A673 (cell line): ENCODE measurements around the gene TRMO. TPM values are rescaled to one million over a fixed set of nuclear protein-coding genes. Genes with fewer than 3 reads are reported as not detected.

Experiments used
- BruUV-seq: library from RNA; stranded (reverse); fragments of 400-500 nt; replicated peaks from 2 replicates; lab custom pipeline; 2021; lab: Mats Ljungman, UMichigan
- CTCF ChIA-PET: fragments of 300-600 bp; sonication (Branson Sonifier 250); formaldehyde crosslinking; loops from one replicate; lab custom pipeline; 2022; ENCODE audit warnings: antibody characterized with exemption; lab: Charles Lee
- POLR2A ChIA-PET: fragments of 300-600 bp; sonication (Branson Sonifier 250); formaldehyde crosslinking; loops from one replicate; lab custom pipeline; 2022; ENCODE audit warnings: antibody characterized with exemption; ENCODE audit not compliant: low non-redundant PET; lab: Charles Lee
- DNase-seq: peaks from one replicate; pipeline ENCODE4 v3.0.0-alpha.2; 2015; ENCODE audit warnings: low spot score
- H3K27ac ChIP-seq: fragments of 200-600 bp; sonication (generic); 2 replicates; pipeline ENCODE4 v1.5.1; 2016; ENCODE audit warnings: mixed run types, low read depth, mild to moderate bottlenecking, mixed read lengths, antibody characterized with exemption, low read length; ENCODE audit not compliant: poor library complexity, severe bottlenecking
- H3K27me3 ChIP-seq: fragments of 200-600 bp; sonication (generic); replicated peaks from 2 replicates; pipeline ENCODE4 v1.6.1; 2017; ENCODE audit warnings: mixed run types, low read depth, mild to moderate bottlenecking, mixed read lengths, antibody characterized with exemption, low read length; ENCODE audit not compliant: insufficient read depth, poor library complexity
- H3K36me3 ChIP-seq: fragments of 200-600 bp; sonication (generic); 2 replicates; pipeline ENCODE4 v1.6.1; 2016; ENCODE audit warnings: mixed run types, mild to moderate bottlenecking, mixed read lengths, antibody characterized with exemption, low read length; ENCODE audit not compliant: insufficient read depth, poor library complexity, severe bottlenecking
- H3K4me1 ChIP-seq: fragments of 200-600 bp; sonication (generic); 2 replicates; pipeline ENCODE4 v1.6.1; 2017; ENCODE audit warnings: mixed run types, mild to moderate bottlenecking, mixed read lengths, antibody characterized with exemption, low read length; ENCODE audit not compliant: insufficient read depth, poor library complexity, severe bottlenecking
- H3K4me3 ChIP-seq: fragments of 200-600 bp; sonication (generic); 2 replicates; pipeline ENCODE4 v1.5.1; 2016; ENCODE audit warnings: low read depth, mixed run types, mild to moderate bottlenecking, mixed read lengths, low read length; ENCODE audit not compliant: poor library complexity, severe bottlenecking
- H3K9me3 ChIP-seq: fragments of 200-600 bp; sonication (generic); 2 replicates; pipeline ENCODE4 v1.6.1; 2016; ENCODE audit warnings: mixed run types, low read depth, mild to moderate bottlenecking, mixed read lengths, antibody characterized with exemption, low read length; ENCODE audit not compliant: poor library complexity, severe bottlenecking
- CTCF ChIP-seq: fragments of 300-800, 200-600 bp; sonication (generic); conservative IDR thresholded peaks from 2 replicates; pipeline ENCODE4 v1.5.1; 2017; ENCODE audit warnings: low read depth, mild to moderate bottlenecking, antibody characterized with exemption, low read length, moderate library complexity, mixed read lengths
- EZH2 ChIP-seq: fragments of 200-600 bp; sonication (generic); IDR thresholded peaks from 2 replicates; pipeline ENCODE4 v1.6.1; 2017; ENCODE audit warnings: borderline replicate concordance, low read depth, mild to moderate bottlenecking, mixed read lengths, antibody characterized with exemption, low read length; ENCODE audit not compliant: poor library complexity, severe bottlenecking
- intact Hi-C: fragments of 100-400 bp; cut with micrococcal nuclease; formaldehyde crosslinking; loops from one replicate; pipeline ENCODE4 v1.10.0; 2022; ENCODE audit not compliant: unreplicated experiment
- total RNA-seq: library from RNA; stranded (reverse); gene quantifications from 2 replicates; pipeline ENCODE4 v1.2.3, GENCODE V29; 2021

The TRMO gene
- total RNA-seq, 1 experiment from 2014 or later: 8.9 TPM

- Histone ChIP-seq H3K4me3 (no peak overlapping the region), H3K27ac (no peak overlapping the region), H3K9me3 (no peaks in the 10 kb centered on the region), H3K4me1 (no peaks in the 10 kb centered on the region), H3K36me3 (no peaks in the 10 kb centered on the region), H3K27me3 (peaks cover 53% of the 10 kb centered on the region)
- CTCF ChIA-PET: interaction anchor here (1.1 kb wide), 1 partner anchor 831 kb away, joined by 4 read pairs; no protein-coding TSS in a partner anchor
- no TSS peak for BruUV-seq
- DNase-seq: no peak
- TF ChIP-seq EZH2: no peak
- TF ChIP-seq CTCF: no peak
- POLR2A ChIA-PET: interaction anchor here (0.6 kb wide), 1 partner anchor 694 kb away, joined by 3 read pairs; no protein-coding TSS in a partner anchor
- intact Hi-C loops: no loop called here
These were observed 22.3 kb upstream of the TRMO start for GRCh38 chr9:97944612-97945011.

GRCh38 chr9:97943308-97943855, 21.1 kb upstream of the TRMO start:
- no TSS peak for BruUV-seq
- Histone ChIP-seq H3K9me3 (no peaks in the 10 kb centered on the region), H3K27ac (no peak overlapping the region), H3K27me3 (peaks cover 65% of the 10 kb centered on the region), H3K4me3 (no peak overlapping the region), H3K4me1 (no peaks in the 10 kb centered on the region), H3K36me3 (no peaks in the 10 kb centered on the region)
- TF ChIP-seq EZH2: no peak
- no peak for TF ChIP-seq CTCF
- ChIA-PET POLR2A (no interaction called here), CTCF (interaction anchor here (1.1 kb wide), 1 partner anchor 832 kb away, joined by 4 read pairs; no protein-coding TSS in a partner anchor)
- intact Hi-C loops: no loop called here
- no peak for DNase-seq

- peaks cover 86% of the 10 kb centered on the region for H3K27me3 ChIP-seq
- TF ChIP-seq EZH2: no peak
- TF ChIP-seq CTCF: no peak
- no peaks in the 10 kb centered on the region for H3K9me3 ChIP-seq
- POLR2A ChIA-PET: no interaction called here
- no peak overlapping the region for H3K27ac ChIP-seq
- DNase-seq: no peak
- H3K36me3 ChIP-seq: no peaks in the 10 kb centered on the region
- intact Hi-C loops: no loop called here
- CTCF ChIA-PET: interaction anchor here (0.6 kb wide), 1 partner anchor 74 kb away, joined by 6 read pairs; no protein-coding TSS in a partner anchor
- H3K4me1 ChIP-seq: no peaks in the 10 kb centered on the region
- BruUV-seq: no TSS peak
- H3K4me3 ChIP-seq: no peak overlapping the region
These were observed 19.0 kb upstream of the TRMO start for GRCh38 chr9:97941323-97941722.
